OCI-LY3 (cell line): Measurements from ENCODE around the gene LAMA1.

Experiments
- CTCF ChIP-seq: fragments of 200-600, 300-600 bp; sonication (generic); IDR thresholded peaks from 2 replicates; pipeline ENCODE4 v1.5.1; 2014; ENCODE audit warnings: antibody characterized with exemption, low read length, low read depth
- EZH2phosphoT487 ChIP-seq: fragments of 200-600 bp; shearing (Covaris generic); IDR thresholded peaks from 2 replicates; pipeline ENCODE4 v1.6.1; 2018; ENCODE audit warnings: antibody characterized with exemption, mixed run types, low read depth

- TF ChIP-seq CTCF, result no peak
- no peak for TF ChIP-seq EZH2phosphoT487
Observed at GRCh38 chr18:6962571-6963451, 154.8 kb downstream of the LAMA1 start.
